Measurements from ENCODE around the gene PNPLA7. TPM values are rescaled to one million over a fixed set of nuclear protein-coding genes. Genes with fewer than 3 reads are reported as not detected.

The PNPLA7 gene
- polyA plus RNA-seq, 2 donors, result 2.3 to 3.9 TPM

DNA sequence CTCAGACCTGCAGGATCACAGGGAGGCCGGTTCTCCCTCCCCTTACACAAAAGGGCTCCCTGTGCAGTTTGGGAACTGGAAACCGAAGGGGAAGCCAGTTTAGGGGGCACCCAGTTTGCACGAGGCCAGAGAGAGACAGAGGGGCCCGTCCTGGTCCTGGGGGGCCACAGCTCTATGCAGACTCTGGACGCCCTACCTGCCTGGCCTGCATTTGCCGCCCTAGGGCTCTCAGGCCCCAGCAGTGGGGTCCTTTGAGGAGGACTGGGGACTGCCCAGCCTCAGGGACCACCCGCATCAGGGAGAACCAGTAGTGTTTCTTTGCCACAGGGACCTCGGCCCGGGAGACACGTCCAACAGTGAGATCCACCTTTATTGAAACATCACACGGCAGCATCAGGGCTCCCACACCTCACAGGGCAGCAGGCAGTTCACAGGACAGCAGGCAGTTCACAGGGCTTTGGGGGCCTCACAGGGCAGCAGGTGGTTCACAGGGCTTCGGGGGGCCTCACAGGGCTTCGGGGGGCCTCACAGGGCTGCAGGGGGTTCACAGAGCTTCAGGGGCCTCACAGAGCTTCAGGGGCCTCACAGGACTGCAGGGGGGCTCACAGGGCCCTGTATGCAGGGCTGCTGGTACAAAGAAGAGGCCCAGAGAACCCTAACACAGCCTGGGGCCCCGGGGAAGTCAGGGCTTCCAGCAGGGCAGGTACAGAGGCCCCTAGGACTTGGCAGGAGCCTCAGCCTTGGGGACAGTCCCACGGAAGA is 90.4 kb downstream of the PNPLA7 start:
- peaks cover 0 to 7% of the 10 kb centered on the region in 2 donors for H3K36me3 ChIP-seq (ENCODE audit: control insufficient read depth in 2 of 2, insufficient read depth in 2 of 2, low read length in 1 of 2)
- peak overlapping the region; percentile 23 to 41 for H3K27ac ChIP-seq (ENCODE audit: low read depth in 2 of 2, low read length in 1 of 2)
- peak overlapping the region; percentile 13 to 41 for H3K4me3 ChIP-seq (ENCODE audit: low read depth in 1 of 2, low read length in 2 of 2)
- no peaks in the 10 kb centered on the region for H3K27me3 ChIP-seq (ENCODE audit: control insufficient read depth in 1 of 2, insufficient read depth in 2 of 2, low read length in 2 of 2)
- H3K9me3 ChIP-seq (ENCODE audit: control insufficient read depth in 2 of 2, insufficient read depth in 1 of 2, low read depth in 1 of 2, low read length in 1 of 2), result no peaks in the 10 kb centered on the region
- 37 to 39% methylated on average over 15 of the region's 15 CpGs for WGBS, 2 donors
- H3K4me1 ChIP-seq (ENCODE audit: control insufficient read depth in 2 of 2, insufficient read depth in 2 of 2, low read length in 1 of 2), result peaks cover 0 to 17% of the 10 kb centered on the region in 2 donors

- peaks cover 0 to 7% of the 10 kb centered on the region in 2 donors for H3K36me3 ChIP-seq (ENCODE audit: control insufficient read depth in 2 of 2, insufficient read depth in 2 of 2, low read length in 1 of 2)
These were observed 91.0 kb downstream of the PNPLA7 start, which contains the start of gene NSMF for GRCh38 chr9:137459152-137459600. TSS of gene NSMF (minus strand) at chr9:137459334. CDS start at chr9:137459102, 232 bp downstream.

GRCh38 chr9:137458194-137459151 is 91.7 kb downstream of the PNPLA7 start:
- peak overlapping the region; percentile 51 to 55 for H3K4me3 ChIP-seq (ENCODE audit: low read depth in 1 of 2, low read length in 2 of 2)
- WGBS, 2 donors, result 10 to 18% methylated on average over 67 to 88 of the region's 88 CpGs
- no peaks in the 10 kb centered on the region for H3K27me3 ChIP-seq (ENCODE audit: control insufficient read depth in 1 of 2, insufficient read depth in 2 of 2, low read length in 2 of 2)
- peaks cover 0 to 7% of the 10 kb centered on the region in 2 donors for H3K36me3 ChIP-seq (ENCODE audit: control insufficient read depth in 2 of 2, insufficient read depth in 2 of 2, low read length in 1 of 2)
- H3K27ac ChIP-seq (ENCODE audit: low read depth in 2 of 2, low read length in 1 of 2), result peak overlapping the region; percentile 15 to 72
- peaks cover 3 to 23% of the 10 kb centered on the region in 2 donors for H3K4me1 ChIP-seq (ENCODE audit: control insufficient read depth in 2 of 2, insufficient read depth in 2 of 2, low read length in 1 of 2)
- H3K9me3 ChIP-seq (ENCODE audit: control insufficient read depth in 2 of 2, insufficient read depth in 1 of 2, low read depth in 1 of 2, low read length in 1 of 2), result no peaks in the 10 kb centered on the region

More at GRCh38 chr9:137459152-137459600, 91.0 kb downstream of the PNPLA7 start, which contains the start of gene NSMF:
- Histone ChIP-seq H3K27ac (ENCODE audit: low read depth in 2 of 2, low read length in 1 of 2) (peak within 1 kb of the TSS; percentile 41 to 72), H3K27me3 (ENCODE audit: control insufficient read depth in 1 of 2, insufficient read depth in 2 of 2, low read length in 2 of 2) (no peaks in the 10 kb centered on the region), H3K4me1 (ENCODE audit: control insufficient read depth in 2 of 2, insufficient read depth in 2 of 2, low read length in 1 of 2) (peaks cover 0 to 23% of the 10 kb centered on the region in 2 donors), H3K4me3 (ENCODE audit: low read depth in 1 of 2, low read length in 2 of 2) (peak within 1 kb of the TSS; percentile 51 to 55), H3K9me3 (ENCODE audit: control insufficient read depth in 2 of 2, insufficient read depth in 1 of 2, low read depth in 1 of 2, low read length in 1 of 2) (no peaks in the 10 kb centered on the region)
- 0% methylated on average over 45 to 62 of the region's 62 CpGs for WGBS, 2 donors

GRCh38 chr9:137457406-137458193 is 92.6 kb downstream of the PNPLA7 start:
- H3K4me3 ChIP-seq (ENCODE audit: low read depth in 1 of 2, low read length in 2 of 2), result no peak overlapping the region
- peak overlapping the region in 1 of 2 donors; percentile 9 for H3K27ac ChIP-seq (ENCODE audit: low read depth in 2 of 2, low read length in 1 of 2)
- H3K27me3 ChIP-seq (ENCODE audit: control insufficient read depth in 1 of 2, insufficient read depth in 2 of 2, low read length in 2 of 2), result no peaks in the 10 kb centered on the region
- H3K36me3 ChIP-seq (ENCODE audit: control insufficient read depth in 2 of 2, insufficient read depth in 2 of 2, low read length in 1 of 2), result peaks cover 0 to 7% of the 10 kb centered on the region in 2 donors
- no peaks in the 10 kb centered on the region for H3K9me3 ChIP-seq (ENCODE audit: control insufficient read depth in 2 of 2, insufficient read depth in 1 of 2, low read depth in 1 of 2, low read length in 1 of 2)
- peaks cover 5 to 23% of the 10 kb centered on the region in 2 donors for H3K4me1 ChIP-seq (ENCODE audit: control insufficient read depth in 2 of 2, insufficient read depth in 2 of 2, low read length in 1 of 2)
- 85 to 87% methylated on average over 44 of the region's 44 CpGs for WGBS, 2 donors

DNA sequence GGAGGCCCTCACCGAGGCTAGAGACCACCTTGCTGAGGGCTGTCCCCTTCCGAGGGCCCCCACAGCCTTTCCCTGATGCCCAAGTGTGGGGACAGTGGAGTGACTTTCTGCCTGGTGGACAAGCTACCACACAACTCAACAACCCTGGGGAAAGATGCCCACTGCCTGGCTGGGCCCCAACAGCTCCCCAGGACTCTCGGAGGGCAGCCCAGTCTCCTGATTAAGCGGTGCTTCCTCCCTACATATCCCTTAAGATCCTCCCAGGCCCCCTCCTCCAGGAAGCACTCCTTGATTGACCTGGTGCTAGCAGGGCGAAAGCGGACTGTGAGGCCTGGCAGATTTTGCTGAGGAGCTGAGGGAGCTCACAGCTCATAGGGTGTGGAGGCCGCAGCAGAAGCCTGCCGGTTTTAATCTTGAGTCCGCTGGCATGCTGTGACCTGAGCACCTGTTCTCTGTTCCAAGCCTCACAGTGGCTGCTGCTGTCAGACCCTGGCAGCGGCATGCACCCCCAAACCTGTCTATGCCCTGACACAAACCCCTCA is 93.3 kb downstream of the PNPLA7 start:
- H3K4me3 ChIP-seq (ENCODE audit: low read depth in 1 of 2, low read length in 2 of 2), result no peak overlapping the region
- H3K9me3 ChIP-seq (ENCODE audit: control insufficient read depth in 2 of 2, insufficient read depth in 1 of 2, low read depth in 1 of 2, low read length in 1 of 2), result no peaks in the 10 kb centered on the region
- 86 to 92% methylated on average over 10 of the region's 10 CpGs for WGBS, 2 donors
- H3K36me3 ChIP-seq (ENCODE audit: control insufficient read depth in 2 of 2, insufficient read depth in 2 of 2, low read length in 1 of 2), result peaks cover 0 to 7% of the 10 kb centered on the region in 2 donors
- peaks cover 5 to 23% of the 10 kb centered on the region in 2 donors for H3K4me1 ChIP-seq (ENCODE audit: control insufficient read depth in 2 of 2, insufficient read depth in 2 of 2, low read length in 1 of 2)
- H3K27me3 ChIP-seq (ENCODE audit: control insufficient read depth in 1 of 2, insufficient read depth in 2 of 2, low read length in 2 of 2), result no peaks in the 10 kb centered on the region
- peak overlapping the region in 1 of 2 donors; percentile 9 for H3K27ac ChIP-seq (ENCODE audit: low read depth in 2 of 2, low read length in 1 of 2)

GRCh38 chr9:137456061-137456863 is 93.9 kb downstream of the PNPLA7 start:
- H3K9me3 ChIP-seq (ENCODE audit: control insufficient read depth in 2 of 2, insufficient read depth in 1 of 2, low read depth in 1 of 2, low read length in 1 of 2), result no peaks in the 10 kb centered on the region
- WGBS, 2 donors, result 82 to 86% methylated on average over 12 of the region's 12 CpGs
- H3K4me3 ChIP-seq (ENCODE audit: low read depth in 1 of 2, low read length in 2 of 2), result no peak overlapping the region
- peaks cover 5 to 23% of the 10 kb centered on the region in 2 donors for H3K4me1 ChIP-seq (ENCODE audit: control insufficient read depth in 2 of 2, insufficient read depth in 2 of 2, low read length in 1 of 2)
- peaks cover 0 to 5% of the 10 kb centered on the region in 2 donors for H3K36me3 ChIP-seq (ENCODE audit: control insufficient read depth in 2 of 2, insufficient read depth in 2 of 2, low read length in 1 of 2)
- H3K27ac ChIP-seq (ENCODE audit: low read depth in 2 of 2, low read length in 1 of 2), result no peak overlapping the region
- no peaks in the 10 kb centered on the region for H3K27me3 ChIP-seq (ENCODE audit: control insufficient read depth in 1 of 2, insufficient read depth in 2 of 2, low read length in 2 of 2)

DNA sequence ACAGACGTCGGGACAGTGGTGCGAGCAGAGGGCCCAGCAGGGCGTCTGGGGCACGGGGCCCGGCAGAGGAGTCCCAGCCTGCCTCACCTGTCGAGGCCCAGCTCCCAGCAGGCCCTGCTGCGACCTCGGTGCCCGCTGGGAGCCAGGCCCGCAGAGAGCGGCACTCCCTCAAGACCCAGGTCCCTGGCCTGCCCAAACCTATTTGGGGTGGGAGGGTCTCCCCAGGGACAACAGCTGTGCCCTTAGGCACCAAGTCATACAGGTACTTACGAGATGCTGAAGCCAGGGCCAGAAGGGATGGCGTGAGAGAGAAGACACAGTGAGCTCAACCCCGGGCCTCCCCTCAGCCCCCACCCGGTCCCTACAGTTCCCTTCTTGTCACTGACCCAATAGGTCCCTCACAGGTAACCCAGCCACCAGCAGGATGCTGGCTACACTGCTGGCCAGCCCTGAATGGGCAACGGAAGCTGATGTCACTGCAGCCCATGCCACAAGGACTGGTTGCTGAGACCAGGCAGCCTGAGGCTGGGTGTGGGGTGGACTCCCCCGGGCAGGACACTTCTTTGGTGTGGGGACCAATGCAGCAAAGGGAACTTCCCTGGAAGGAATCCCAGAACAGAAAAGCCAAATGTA is 94.7 kb downstream of the PNPLA7 start:
- WGBS, 2 donors, result 83 to 85% methylated on average over 18 of the region's 18 CpGs
- peaks cover 5 to 23% of the 10 kb centered on the region in 2 donors for H3K4me1 ChIP-seq (ENCODE audit: control insufficient read depth in 2 of 2, insufficient read depth in 2 of 2, low read length in 1 of 2)
- H3K27me3 ChIP-seq (ENCODE audit: control insufficient read depth in 1 of 2, insufficient read depth in 2 of 2, low read length in 2 of 2), result no peaks in the 10 kb centered on the region

More for the DNA sequence above, 94.7 kb downstream of the PNPLA7 start:
- Histone ChIP-seq H3K9me3 (ENCODE audit: control insufficient read depth in 2 of 2, insufficient read depth in 1 of 2, low read depth in 1 of 2, low read length in 1 of 2) (no peaks in the 10 kb centered on the region), H3K27ac (ENCODE audit: low read depth in 2 of 2, low read length in 1 of 2) (no peak overlapping the region), H3K4me3 (ENCODE audit: low read depth in 1 of 2, low read length in 2 of 2) (no peak overlapping the region), H3K36me3 (ENCODE audit: control insufficient read depth in 2 of 2, insufficient read depth in 2 of 2, low read length in 1 of 2) (peaks cover 0 to 5% of the 10 kb centered on the region in 2 donors)
